GM12874 (cell line): ENCODE data around the gene GNG3.

Source experiments
- TF ChIP-seq, protein P1 (sequence below): IDR thresholded peaks from 2 replicates; pipeline ENCODE4 v1.5.1; 2011; ENCODE audit warnings: low read depth, mild to moderate bottlenecking, control low read depth, low read length, moderate library complexity; ENCODE audit not compliant: insufficient read depth

GNG3 gene

DNA sequence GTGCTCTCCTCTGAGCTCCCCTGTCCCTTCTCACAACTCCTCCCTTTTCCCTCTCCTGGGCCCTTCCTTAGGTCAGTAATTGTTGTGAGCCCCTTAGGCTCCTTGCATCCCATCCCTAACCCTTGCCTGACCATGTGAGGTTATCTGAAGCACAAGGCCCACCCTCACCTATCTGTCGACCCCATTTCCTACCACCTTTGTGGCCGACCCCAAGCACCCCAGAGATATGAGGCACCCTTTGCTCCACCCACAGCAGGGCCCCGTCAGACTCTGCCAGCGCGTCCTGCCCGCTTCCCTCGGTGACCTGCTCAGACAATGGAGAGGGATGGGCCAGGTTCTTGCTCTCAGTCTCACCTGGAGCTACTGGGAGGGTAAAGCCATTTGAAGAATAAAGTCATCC, 1.3 kb downstream of the GNG3 start:
- TF ChIP-seq, protein P1, sequence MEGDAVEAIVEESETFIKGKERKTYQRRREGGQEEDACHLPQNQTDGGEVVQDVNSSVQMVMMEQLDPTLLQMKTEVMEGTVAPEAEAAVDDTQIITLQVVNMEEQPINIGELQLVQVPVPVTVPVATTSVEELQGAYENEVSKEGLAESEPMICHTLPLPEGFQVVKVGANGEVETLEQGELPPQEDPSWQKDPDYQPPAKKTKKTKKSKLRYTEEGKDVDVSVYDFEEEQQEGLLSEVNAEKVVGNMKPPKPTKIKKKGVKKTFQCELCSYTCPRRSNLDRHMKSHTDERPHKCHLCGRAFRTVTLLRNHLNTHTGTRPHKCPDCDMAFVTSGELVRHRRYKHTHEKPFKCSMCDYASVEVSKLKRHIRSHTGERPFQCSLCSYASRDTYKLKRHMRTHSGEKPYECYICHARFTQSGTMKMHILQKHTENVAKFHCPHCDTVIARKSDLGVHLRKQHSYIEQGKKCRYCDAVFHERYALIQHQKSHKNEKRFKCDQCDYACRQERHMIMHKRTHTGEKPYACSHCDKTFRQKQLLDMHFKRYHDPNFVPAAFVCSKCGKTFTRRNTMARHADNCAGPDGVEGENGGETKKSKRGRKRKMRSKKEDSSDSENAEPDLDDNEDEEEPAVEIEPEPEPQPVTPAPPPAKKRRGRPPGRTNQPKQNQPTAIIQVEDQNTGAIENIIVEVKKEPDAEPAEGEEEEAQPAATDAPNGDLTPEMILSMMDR = no peak

DNA sequence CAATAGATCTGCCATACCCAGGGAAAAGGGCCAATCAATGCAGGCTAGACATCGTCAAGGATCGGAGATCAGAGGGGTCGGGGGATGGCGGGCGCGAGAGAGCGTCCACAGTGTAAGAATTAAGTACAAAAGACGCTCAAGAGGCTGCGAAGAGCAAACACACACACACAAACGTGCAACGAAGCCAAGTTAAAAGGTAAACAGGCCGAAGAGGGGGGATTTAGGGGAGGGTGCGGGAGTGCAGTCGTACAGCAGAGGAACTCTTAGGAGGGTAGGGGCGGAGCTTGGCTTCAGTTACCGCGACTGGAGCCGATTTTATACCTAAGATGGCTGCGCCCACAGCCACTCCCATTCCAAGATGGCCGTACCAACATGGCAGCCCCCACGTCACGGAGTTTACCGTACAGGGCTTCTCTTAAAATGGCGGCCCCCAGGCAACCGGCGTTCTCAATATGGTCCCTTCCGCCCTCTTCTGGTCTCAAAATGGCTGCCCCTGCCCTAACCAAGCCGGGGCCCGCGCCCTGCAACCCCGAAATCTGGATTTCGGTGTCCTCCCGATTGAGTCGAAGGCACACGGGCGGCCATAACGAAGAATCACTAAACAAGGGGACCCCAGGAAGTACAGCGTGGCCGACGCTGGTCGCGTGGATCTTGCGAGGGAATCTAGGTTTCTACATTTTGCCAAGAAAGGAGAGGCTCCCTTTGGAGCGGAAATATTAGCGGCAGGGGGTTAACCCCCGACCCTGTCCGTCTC, 1.9 kb downstream of the GNG3 start:
- TF ChIP-seq, protein P1 = no peak

DNA sequence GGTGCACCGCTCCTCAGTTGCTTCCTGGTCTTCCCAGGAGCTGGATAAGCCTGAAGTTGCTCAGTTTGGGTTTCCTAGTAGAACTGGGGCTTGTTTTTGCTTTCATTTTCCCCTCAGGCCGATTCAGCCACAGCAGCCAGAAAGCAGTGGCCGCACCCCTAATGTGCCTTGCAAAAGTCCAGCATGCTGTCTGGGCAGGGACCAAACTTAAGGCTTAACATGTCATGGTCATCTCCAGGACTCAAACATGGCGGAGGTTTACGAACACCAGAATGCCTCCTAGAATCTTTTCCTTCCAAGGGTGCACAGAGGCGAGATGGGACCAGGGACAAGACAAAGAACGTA, 2.5 kb downstream of the GNG3 start:
- TF ChIP-seq, protein P1 = no peak

DNA sequence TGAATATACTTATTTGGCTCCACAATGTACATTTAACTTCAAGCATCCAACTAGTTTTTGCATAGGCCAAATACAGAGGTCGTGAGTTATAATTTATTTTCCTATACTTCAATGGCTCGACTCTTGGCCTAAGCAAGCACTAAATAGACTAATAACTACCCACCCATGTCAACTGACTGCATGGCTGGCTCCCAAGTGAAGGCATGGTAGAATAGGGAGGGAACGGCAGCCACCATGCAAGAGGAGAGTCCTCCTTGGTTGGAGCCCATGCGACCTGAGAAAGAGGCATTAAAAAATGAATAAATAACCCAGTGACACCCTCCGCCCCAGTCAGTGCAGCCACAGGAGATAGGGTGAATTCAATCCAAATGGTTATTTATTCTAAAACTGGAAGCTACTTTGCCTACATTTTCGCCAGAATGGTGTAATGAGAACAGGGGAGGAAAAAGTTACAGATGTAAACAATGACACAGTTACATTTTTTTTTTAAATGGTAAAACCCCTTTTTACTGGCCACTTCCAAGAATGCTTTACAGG, 4.9 kb downstream of the GNG3 start:
- TF ChIP-seq, protein P1 = no peak

DNA sequence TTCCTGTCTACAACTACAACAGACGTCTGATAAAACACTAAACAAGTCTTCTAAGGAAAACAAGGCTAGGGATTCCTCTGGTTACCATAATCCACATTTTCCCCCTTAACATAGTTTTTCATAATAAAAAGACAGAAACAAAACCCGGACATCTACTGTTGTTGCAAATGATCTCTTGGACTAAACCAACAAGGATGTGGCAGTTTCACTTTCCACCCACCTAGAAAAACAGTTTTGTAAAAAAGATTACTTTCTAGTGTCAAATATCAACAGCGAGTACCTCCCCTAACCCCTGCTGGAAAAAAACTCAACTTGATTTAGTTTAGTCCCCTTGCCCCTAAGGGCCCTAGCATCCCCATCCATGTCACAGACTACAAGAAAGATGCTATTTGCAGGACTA, 5.4 kb downstream of the GNG3 start:
- TF ChIP-seq, protein P1 = no peak

DNA sequence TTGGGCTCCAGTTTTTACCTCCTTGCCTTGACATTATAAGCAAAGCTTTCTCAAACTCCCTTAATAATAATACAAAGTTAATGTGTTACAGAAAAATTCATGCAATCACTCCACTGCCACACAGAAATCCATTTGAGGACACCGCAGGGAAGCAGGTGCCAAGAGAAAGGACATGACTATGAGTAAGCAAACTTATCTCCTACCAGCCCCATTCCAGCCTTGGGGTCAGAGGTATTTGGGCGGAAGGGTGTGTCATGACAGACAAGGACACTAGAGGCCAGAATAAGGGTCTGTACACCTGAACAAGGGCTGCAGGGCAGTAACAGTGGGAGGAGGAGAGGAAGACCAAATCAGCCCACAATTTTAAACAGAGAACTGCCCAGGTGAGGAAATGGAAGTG, 5.9 kb downstream of the GNG3 start:
- TF ChIP-seq, protein P1 = no peak

DNA sequence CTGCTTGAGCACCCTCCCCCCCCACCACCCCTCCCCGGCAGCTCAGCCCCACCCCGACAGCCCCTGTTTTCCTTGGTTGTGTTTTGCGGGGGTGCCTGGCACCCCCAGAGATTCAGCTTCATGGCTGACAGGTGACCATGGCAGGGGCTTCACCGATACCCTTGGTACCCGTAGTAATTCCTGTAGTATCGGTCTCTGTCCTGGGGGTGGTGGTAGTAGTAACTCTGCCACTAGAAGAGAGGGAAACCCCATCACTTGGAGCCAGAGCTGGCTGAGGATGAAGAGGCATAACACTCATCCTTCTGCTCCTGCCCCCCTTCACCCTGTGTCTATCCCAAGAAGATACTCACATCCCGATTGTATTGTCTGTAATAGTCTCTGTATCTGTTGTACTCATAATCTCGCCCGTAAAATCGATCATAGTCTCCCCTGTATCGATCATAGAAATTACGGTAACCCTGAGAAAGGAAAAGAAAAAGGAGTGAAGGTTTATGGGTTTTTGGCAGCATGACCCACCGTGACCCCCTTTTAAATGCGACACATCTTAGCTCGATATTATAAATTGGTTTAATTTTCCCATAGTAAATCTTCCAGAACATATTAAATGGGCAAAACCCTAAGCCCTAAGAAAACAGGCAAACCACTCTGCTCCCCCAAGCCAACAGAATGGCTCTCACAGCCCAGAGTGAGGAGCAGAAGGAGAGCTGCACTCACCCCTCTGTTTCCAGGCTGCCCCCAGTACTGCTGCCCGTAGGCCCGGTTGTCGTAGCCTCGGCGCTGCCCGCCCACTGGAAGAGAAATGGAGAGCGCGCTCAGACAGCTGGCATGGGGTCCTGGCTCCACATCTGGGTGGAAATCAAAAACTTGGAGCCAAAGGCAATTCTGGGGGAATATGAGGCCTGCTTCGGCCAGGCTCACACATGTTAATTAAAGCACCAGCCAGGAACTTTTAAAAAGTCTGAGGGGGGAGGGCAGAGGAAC, 8.0 kb downstream of the GNG3 start:
- TF ChIP-seq, protein P1 = no peak
